IPS-18c (cell line): ENCODE data around the gene SMCR8.

Experiments used
- H3K4me3 ChIP-seq: 2 replicates; pipeline ENCODE4 v1.7.0; 2013; ENCODE audit warnings: low read depth, mild to moderate bottlenecking, low read length, moderate library complexity; ENCODE audit not compliant: insufficient read depth
- H3K9me3 ChIP-seq: one replicate; pipeline ENCODE4 v1.6.1; 2013; ENCODE audit warnings: mild to moderate bottlenecking, low read length, moderate library complexity; ENCODE audit not compliant: control insufficient read depth, insufficient read depth

SMCR8 gene

DNA sequence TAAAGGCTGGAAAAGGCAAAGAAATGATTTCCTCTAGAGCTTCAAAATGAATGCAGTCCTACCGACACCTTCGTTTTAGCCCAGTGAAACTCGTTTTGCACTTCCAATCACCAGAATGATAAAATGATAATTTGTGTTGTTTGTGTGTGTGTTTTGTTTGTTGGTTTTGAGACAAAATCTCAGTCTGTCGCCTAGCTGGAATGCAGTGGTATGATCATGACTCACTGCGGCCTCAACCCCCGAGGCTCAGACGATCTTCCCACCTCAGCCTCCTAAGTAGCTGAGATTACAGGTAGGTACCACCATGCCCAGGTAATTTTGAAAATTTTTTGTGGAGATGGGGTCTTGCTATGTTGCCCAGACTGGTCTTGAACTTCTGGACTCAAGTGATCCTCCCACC lies 59.1 kb downstream of the SMCR8 start:
- H3K4me3 ChIP-seq, result no peak overlapping the region

More for the DNA sequence above, 59.1 kb downstream of the SMCR8 start:
- peaks cover 2% of the 10 kb centered on the region for H3K9me3 ChIP-seq
